ENCODE measurements around the gene GBP2.
"Not testable (repeated sequence)": the region's sequence is repeated elsewhere in the genome, so short reads cannot be mapped to it uniquely, and the experiment has no call there.

The GBP2 gene

GRCh38 chr1:89126602-89127565, 970 bp upstream of the GBP2 start:
- DNase-seq (ENCODE audit: low read depth in 2 of 2): peak; percentile 58

- DNase-seq (ENCODE audit: low read depth in 2 of 2): no peak
Measured at GRCh38 chr1:89125240-89125912, 538 bp downstream of the GBP2 start.

GRCh38 chr1:89121641-89122040, 4.3 kb downstream of the GBP2 start:
- DNase-seq (ENCODE audit: low read depth in 2 of 2): no peak

DNA sequence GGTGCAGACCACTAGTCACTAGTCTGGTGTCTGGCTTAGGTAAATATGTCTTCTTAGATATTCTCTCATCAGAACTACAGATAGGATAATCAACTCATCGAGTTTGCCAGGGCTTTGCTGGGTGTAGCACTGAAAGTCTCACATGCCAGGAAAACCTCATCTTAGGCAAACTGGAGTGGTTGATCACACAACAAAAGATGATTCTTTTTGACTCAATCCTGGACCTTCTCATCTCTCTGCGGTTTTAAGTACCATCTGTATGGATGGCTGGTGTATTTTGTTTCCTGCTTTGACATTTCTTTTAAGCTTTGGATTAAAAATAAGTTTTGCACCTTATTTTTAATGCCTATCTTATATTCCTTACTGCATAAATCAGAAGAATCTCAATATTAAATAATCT, 11.3 kb downstream of the GBP2 start:
- DNase-seq (ENCODE audit: low read depth in 2 of 2): no peak

- DNase-seq (ENCODE audit: low read depth in 2 of 2): no peak
Measured at GRCh38 chr1:89112871-89113613, 12.9 kb downstream of the GBP2 start.

GRCh38 chr1:89104687-89105086, 21.2 kb downstream of the GBP2 start:
- DNase-seq (ENCODE audit: low read depth in 2 of 2): no peak

DNA sequence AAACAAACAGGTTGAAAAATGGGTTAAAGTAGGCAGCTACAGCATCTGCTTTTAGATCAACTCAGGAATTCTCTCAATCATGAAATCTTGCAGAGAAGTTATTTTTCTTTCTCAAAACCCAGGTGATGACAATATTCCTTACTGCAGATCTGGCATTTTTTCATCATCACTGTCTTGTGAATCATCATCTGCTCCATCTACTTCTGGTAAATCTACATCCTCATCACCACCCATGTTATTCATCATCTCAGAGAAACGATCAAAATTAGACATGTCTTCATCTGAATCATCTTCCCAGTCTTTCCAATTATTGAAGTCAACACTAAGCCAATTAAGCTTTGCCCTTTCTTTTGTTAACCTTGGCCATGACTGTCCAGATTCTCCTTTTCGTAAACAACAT, 21.8 kb downstream of the GBP2 start:
- DNase-seq (ENCODE audit: low read depth in 2 of 2): no peak

GRCh38 chr1:89102021-89102420, 23.9 kb downstream of the GBP2 start:
- no peak for DNase-seq (ENCODE audit: low read depth in 2 of 2)

- no peak for DNase-seq (ENCODE audit: low read depth in 2 of 2)
Measured at GRCh38 chr1:89100412-89100811, 25.5 kb downstream of the GBP2 start.

GRCh38 chr1:89098857-89099256, 27.1 kb downstream of the GBP2 start:
- no peak for DNase-seq (ENCODE audit: low read depth in 2 of 2)

DNA sequence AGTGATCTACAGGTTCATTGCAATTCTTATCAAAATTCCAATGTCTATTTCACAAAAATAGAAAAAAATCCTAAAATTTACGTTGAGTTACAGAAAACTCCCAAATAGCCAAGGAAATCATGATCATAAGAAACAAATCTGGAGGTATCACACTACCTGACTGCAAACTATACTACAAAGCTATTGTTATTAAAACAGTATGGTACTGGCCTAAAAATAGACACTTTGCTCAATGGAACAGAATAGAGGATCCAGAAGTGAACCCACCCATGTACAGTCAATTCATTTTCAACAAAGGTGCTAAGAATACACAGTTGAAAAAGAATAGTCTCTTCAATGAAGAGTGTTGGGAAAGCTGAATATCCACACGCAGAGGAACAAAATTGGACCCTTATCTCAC, 30.2 kb downstream of the GBP2 start:
- no peak for DNase-seq (ENCODE audit: low read depth in 2 of 2)

- no peak for DNase-seq (ENCODE audit: low read depth in 2 of 2)
Measured at GRCh38 chr1:89089962-89090361, 36.0 kb downstream of the GBP2 start.

DNA sequence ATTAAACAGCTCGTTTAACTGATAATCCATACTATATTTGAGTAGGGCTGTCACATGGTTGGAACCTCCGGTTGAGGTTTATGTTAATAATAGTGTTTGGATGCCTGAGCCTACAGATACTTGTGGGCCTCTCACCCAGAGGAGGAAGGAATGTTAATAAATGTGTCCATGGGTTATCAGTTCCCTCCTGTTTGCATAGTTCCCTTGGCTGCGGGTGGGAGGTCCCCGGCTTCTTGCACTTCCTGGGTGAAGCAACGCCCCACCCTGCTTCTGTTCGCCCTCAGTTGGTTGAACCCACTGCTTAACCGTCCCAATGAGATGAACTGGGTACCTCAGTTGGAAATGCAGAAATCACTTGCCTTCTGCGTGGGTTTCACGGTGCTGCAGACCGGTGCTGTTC, 37.3 kb downstream of the GBP2 start:
- no peak for DNase-seq (ENCODE audit: low read depth in 2 of 2)

- DNase-seq (ENCODE audit: low read depth in 2 of 2): no peak
Measured at GRCh38 chr1:89087241-89087640, 38.7 kb downstream of the GBP2 start.

DNA sequence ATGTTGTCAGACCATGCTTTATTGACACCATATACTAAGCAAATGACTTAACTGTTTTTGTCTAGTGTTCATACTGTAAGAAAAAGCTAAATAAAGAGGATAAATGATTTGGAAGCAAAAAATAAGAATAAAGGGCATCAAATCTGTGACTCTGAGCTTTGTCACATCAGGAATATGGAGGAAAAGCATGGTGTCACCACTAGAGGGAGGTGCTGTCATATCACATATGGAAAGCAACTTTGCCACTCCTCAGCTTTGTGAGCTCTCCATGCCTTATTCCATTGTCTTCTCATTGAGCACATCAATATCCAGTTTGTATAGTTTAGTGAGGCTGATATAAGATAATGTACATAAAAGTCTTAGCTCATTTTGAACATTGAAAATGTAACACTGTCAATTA, 40.1 kb downstream of the GBP2 start:
- DNase-seq (ENCODE audit: low read depth in 2 of 2): no peak

DNA sequence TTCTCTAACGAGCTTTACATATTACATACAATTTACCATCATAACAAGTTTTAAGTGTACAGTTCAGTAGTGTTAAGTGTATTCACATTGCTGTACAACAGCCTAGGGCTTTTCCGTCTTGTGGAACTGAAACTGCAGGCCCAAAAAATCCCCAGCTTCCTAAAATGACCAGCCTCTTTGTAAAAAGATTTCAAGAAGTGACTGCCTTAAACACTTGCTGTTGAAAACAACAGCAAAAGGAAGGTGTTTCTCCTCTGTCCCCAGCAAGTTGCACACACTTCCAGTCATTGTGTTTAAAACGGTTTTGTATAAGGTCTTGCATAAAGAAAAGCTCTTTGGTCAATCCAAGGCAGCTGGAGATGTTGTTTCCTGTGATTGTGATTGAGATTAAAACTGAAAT, 44.9 kb downstream of the GBP2 start:
- no peak for DNase-seq (ENCODE audit: low read depth in 2 of 2)

DNA sequence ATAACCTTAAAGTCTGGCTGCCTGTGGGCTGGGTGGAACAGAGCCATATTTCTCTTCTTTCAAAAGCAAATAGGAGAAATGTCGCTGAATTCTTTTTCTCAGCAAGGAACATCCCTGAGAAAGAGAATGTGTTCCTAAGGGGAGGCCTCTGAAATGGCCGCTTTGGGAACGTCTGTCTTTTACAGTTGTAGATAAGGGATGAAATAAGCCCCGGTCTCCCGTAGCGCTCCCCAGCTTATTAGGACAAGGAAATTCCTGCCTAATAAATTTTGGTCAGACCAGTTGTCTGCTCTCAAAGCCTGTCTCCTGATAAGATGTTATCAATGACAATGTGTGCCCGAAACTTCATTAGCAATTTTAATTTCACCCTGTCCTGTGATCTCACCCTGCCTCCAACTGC, 45.8 kb downstream of the GBP2 start:
- not testable (repeated sequence) for DNase-seq (ENCODE audit: low read depth in 2 of 2)

DNA sequence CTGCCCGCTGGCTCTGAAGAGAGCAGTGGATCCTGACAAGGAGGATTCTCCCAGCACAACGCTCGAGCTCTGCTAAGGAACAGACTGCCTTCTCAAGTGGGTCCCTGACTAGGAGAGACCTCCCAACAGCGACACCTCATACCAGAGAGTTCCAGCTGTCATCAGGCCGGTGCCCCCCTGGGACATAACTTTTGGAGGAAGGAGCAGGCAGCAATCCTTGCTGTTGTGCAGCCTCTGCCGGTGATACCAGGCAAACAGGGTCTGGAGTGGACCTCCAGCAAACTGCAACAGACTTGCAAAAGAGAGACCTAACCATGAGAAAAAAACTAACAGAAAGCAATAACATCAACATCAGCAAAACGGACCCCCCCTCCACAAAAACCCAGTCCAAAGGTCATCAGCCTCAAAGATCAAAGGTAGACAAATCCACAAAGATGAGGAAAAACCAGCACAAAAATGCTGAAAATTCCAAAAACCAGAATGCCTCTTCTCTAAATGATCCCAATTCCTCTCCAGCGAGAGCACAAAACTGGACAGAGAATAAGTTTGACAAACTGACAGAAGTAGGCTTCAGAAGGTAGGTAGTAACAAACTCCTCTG, 53.3 kb downstream of the GBP2 start:
- DNase-seq (ENCODE audit: low read depth in 2 of 2): not testable (repeated sequence)

DNA sequence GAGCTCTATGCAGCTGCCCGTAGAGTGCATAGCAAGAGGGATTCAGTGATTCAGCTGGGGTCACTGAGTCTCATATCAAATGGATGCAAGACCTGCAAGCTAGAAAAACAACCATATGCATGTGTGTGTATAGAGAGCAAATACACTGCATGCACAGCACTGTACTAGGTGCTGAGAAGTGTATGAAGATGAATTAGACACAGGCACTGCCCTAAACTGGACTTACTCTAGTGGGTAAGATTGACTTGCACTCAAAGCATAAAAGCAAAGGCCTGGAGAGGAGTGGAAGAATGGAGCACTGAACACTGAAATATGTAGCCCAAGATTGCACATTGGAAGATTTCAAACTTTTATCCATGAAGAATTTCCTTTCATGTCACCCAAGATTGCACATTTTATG, 55.4 kb downstream of the GBP2 start:
- DNase-seq (ENCODE audit: low read depth in 2 of 2): no peak

DNA sequence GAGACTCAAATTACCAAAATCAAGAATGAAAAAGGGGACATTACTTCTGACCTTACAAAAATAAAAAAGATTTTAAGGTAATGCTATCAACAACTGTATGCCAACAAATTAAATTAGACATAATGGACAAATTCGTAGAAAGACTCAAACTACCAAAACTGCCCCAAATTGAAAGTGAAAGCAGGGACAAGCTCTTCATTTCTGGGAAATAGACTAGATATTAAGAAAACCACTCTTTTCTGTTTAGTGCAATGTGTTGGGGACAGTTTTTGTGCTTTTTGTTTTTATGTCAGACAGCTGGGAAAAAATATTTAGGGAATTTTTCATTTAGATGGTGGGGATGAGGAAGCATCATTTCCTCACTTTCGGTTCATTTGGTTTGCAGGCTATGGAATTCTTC, 56.0 kb downstream of the GBP2 start:
- no peak for DNase-seq (ENCODE audit: low read depth in 2 of 2)

DNA sequence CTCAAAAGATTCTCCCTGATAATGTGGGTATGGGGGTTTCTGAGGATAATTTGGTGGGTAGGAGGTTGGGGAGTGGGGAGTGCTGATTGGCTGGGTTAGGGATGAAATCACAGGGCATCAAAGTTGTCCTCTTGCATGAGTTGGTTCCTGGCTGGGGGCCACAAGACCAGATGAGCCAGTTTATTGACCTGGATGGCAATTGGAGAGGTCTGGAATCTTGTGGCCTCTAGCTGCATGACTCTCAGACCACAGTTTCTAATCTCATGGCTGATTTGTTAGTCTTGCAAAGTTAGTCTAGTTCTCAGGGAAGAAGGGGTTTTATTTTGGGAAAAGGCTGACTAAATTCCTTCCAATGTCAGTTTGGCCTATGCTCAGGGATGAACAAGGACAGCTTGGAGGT, 57.6 kb downstream of the GBP2 start:
- no peak for DNase-seq (ENCODE audit: low read depth in 2 of 2)
